A204.1 (cell line): ENCODE measurements around the gene IGFBP1.
"Not testable (repeated sequence)": the region's sequence is repeated elsewhere in the genome, so short reads cannot be mapped to it uniquely, and the experiment has no call there.

ENCODE experiments used
- FAIRE-seq: peaks from 2 replicates; lab custom pipeline; 2012; peaks lifted over from hg19 to GRCh38; lab: Jason Lieb, UNC

The IGFBP1 gene

DNA sequence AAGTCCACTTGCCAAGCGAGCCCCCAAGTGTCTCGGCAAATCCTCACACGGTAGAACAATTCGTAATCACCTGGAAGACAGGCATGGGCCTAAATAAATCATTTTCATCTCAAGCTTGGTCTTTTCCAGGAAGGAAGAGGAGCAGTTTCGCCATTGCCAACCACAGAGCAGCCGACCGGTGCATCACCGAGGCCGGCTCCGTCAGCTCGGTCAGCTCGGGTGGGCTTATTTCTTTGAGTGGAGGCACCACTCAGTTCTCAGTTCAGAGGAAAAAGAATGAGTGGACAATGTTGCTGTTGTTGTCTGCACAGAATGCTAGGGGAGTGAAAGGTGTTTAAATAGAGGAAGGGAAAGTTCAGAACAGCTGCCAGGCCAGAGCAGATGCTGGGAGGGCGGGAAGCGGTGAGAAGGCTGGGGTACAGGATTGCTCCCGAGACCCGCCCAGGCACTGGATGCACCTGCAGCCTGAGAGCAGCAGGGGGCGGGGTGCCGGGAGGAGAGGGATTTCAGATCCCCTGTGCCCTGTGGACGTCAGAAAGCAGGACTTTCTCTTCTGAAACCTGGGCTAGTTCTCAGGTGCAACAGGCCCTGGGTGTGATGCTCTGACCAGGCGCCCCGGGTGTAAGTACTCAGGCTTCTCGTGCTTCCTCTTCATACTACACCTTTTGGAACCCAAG is 50.5 kb downstream of the IGFBP1 start:
- no peak for FAIRE-seq

DNA sequence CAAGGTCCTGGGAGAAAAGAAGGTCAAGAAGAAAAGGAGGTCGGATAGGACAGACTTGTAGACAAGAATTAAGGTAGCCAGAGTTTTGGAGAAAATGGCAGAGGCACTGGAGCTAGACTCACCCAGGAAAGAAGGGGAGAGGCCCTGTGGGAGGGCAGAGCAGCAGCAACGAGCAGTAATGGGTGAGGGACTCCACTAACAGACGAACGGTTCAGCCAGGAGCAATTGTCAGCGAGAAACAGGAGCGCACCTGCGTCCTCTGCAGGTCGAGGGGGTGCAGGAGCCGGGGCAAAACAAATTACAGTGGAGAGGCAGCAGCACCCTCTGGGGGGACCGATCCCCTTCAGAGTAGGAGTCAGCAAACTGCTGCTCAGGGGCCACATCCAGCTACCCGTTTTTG is 51.3 kb downstream of the IGFBP1 start:
- no peak for FAIRE-seq

DNA sequence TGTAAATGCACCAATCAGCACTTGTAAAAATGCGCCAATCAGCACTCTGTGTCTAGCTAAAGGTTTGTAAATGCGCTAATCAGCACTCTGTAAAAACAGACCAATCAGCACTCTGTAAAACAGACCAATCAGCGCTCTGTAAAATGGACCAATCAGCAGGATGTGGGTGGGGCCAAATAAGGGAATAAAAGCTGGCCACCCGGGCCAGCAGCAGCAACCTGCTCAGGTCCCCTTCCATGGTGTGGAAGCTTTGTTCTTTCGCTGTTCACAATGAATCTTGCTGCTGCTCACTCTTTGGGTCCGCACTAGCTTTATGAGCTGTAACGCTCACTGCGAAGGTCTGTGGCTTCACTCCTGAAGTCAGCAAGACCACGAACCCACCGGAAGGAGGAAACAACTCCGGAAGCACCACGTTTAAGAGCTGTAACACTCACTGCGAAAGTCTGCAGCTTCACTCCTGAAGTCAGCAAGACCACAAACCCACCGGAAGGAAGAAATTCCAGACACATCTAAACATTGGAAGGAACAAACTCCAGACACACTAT is 52.0 kb downstream of the IGFBP1 start:
- not testable (repeated sequence) for FAIRE-seq

DNA sequence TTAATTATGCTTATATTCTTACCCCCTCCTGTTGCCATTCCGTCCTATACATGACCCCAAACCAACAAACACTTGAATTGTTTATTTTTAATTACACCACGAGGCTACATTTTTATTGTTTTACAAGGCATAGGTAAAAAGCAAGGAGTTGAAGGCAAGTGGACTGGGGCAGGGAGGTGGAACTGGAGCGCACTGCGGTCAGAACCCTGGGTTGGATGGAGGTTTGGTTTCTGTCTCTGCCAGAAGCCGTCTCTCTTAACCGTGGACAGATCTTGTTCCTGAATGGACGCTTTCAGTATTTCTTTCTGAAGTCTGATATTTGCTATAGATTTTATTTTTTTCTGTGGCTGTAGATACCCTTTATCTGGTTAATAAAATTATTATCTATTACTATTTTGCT is 52.7 kb downstream of the IGFBP1 start:
- no peak for FAIRE-seq
